ENCODE measurements around the gene HIRIP3.

- TF ChIP-seq ZNF557 (CRISPR knock-in tag; IDR thresholded peaks at IDR 0.05), result no peak
- TF ChIP-seq PATZ1 (CRISPR knock-in tag; IDR thresholded peaks at IDR 0.05), result no peak
- TF ChIP-seq RXRA (CRISPR knock-in tag; IDR thresholded peaks at IDR 0.05), result no peak
- TF ChIP-seq ZNF3 (CRISPR knock-in tag; IDR thresholded peaks at IDR 0.05), result no peak
- no peak for TF ChIP-seq ZNF101 (CRISPR knock-in tag; IDR thresholded peaks at IDR 0.05; ENCODE audit: borderline replicate concordance, low read depth)
- TF ChIP-seq CTCF (CRISPR knock-in tag; IDR thresholded peaks at IDR 0.05), result no peak
- TF ChIP-seq MYNN (CRISPR knock-in tag; IDR thresholded peaks at IDR 0.05; ENCODE audit: low read depth), result no peak
- no peak for TF ChIP-seq GATAD1 (CRISPR knock-in tag; IDR thresholded peaks at IDR 0.05)
- no peak for TF ChIP-seq ATF2 (CRISPR knock-in tag; IDR thresholded peaks at IDR 0.05)
- no peak for TF ChIP-seq BRCA1 (CRISPR knock-in tag; IDR thresholded peaks at IDR 0.05)
- TF ChIP-seq SP1 (IDR thresholded peaks at IDR 0.05), result no peak
- TF ChIP-seq SP1 (CRISPR knock-in tag; IDR thresholded peaks at IDR 0.05), result no peak
- no peak for TF ChIP-seq SMC3 (IDR thresholded peaks at IDR 0.05; ENCODE audit: low read length)
- TF ChIP-seq NR1H2 (CRISPR knock-in tag; IDR thresholded peaks at IDR 0.05; ENCODE audit: borderline replicate concordance, low read depth), result no peak
- no peak for TF ChIP-seq SNRNP70 (IDR thresholded peaks at IDR 0.05; ENCODE audit: low read depth, low read length)
These were observed 3.9 kb downstream of the HIRIP3 start for GRCh38 chr16:29991571-29991904.

All from HepG2 (cell line).